GM12873 (cell line): ENCODE results near the gene EIF5A.

Experiments
- CTCF ChIP-seq: IDR thresholded peaks from 2 replicates; pipeline ENCODE4 v1.5.1; 2012; ENCODE audit warnings: low read depth, mild to moderate bottlenecking, moderate library complexity, low read length, control low read depth; ENCODE audit not compliant: insufficient read depth; ENCODE audit errors: missing control alignments

The EIF5A gene

DNA sequence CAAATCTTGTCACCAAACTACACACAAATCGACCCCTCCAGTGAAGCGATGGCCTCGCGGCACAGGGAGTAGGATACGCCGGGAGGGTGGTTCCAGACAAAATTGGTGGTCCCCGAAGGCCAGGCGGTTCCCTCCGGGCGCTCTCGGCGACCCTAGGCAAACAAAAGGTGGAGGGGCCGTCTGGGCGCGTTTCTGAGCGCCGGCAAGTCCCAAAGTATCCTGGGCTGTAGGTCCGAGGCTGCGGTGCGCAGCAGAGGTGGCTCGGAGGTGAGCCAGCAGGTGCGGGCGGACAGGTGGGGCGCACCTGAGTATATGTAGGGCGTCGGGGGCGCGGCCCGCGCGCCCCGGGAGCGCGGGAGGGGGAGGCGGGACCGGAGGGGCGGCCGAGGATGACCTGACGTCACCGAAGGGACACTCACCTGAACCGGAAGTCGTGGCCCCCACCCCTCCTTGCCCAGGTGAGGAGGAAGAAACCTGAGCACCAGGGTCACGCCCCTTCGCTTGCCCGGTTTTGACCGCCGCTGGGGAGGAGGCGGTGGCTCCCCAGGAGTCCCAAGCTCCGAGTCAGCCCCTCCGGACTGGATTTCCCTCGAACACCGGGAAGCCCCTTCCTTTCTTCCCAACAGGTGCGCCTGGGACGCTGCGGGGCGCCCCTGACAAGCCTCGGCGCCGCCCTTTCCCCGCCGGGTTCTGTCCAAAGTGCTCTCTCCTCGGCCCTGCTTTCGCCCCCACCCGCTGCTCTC is 45.1 kb upstream of the EIF5A start, which contains the start of gene CLDN7:
TSS of gene CLDN7 (minus strand) at position 287 of the 743 bp plus-strand sequence. CDS start 435 bp downstream, outside the sequence.
- TF ChIP-seq CTCF = no peak

GRCh38 chr17:7262935-7263800 is 44.3 kb upstream of the EIF5A start:
- TF ChIP-seq CTCF = no peak

- TF ChIP-seq CTCF = no peak
These were observed 43.7 kb upstream of the EIF5A start for GRCh38 chr17:7263801-7264078.

GRCh38 chr17:7266784-7267183 is 40.6 kb upstream of the EIF5A start:
- TF ChIP-seq CTCF = no peak

DNA sequence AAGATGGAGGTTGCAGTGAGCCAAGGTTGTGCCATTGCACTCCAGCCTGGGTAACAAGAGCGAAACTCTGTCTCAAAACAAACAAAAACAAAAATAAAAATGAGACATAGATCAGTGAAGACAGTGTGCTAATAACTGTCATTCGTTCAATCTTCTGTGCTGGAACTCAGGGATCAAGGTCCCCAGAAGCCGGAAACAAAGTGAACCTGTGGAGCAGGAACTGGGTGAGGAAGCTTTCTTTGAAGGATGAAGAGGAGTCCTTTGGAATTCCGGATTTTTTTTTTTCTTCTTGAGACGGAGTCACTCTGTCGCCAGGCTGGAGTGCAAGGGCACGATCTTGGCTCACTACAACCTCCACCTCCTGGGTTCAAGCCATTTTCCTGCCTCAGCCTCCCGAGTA is 28.0 kb upstream of the EIF5A start:
- no peak for TF ChIP-seq CTCF

DNA sequence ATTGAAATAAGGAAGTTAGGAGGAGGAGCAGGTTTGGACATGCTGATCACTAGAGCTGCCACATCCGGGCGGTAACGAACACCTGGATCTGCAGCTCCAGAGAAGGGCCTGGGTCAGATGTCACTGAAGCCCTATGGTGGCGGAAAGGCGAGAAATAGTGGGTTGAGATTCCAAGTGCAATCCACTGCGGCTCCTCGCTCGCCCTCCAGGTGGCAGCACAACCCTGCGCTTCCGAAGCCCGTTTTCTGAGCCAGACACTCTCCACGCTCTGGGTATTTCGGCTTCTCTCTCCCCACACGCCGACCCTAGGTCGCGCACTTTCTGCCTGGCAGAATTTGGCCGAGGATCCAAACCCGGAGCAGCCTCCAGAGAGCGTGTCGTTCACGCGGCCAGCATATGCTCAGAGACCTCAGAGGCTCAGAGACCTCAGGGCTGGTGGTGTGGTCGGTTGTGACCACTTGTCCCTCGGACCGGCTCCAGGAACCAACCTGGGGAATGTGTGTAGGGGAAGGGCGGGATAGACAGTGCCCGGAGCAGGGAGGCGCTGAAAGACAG is 26.8 kb upstream of the EIF5A start:
- TF ChIP-seq CTCF = peak; percentile 99
